HepG2 (cell line): ENCODE results near the gene IMP3. TPM values are rescaled to one million over a fixed set of nuclear protein-coding genes. Genes with fewer than 3 reads are reported as not detected.
A peak's percentile ranks its signal among the peaks of the same experiment; 100 is the strongest.

ENCODE experiments used
- ETV5 ChIP-seq: IDR thresholded peaks from 2 replicates; pipeline ENCODE4 v1.6.1; 2018; ENCODE audit warnings: missing biosample characterization, missing genetic modification reagents, inconsistent platforms, borderline replicate concordance
- FOSL2 ChIP-seq: sonication (generic); formaldehyde crosslinking; IDR thresholded peaks from 2 replicates; pipeline ENCODE4 v1.4.0; 2020; ENCODE audit warnings: missing genetic modification reagents
- GATAD2A ChIP-seq: IDR thresholded peaks from 2 replicates; pipeline ENCODE4 v1.6.1; 2016
- RXRA ChIP-seq: sonication (generic); formaldehyde crosslinking; IDR thresholded peaks from 2 replicates; pipeline ENCODE4 v1.5.1; 2020; ENCODE audit warnings: missing genetic modification reagents
- SOX5 ChIP-seq: IDR thresholded peaks from 2 replicates; pipeline ENCODE4 v1.6.1; 2016; ENCODE audit warnings: borderline replicate concordance
- SP4 ChIP-seq: sonication (generic); formaldehyde crosslinking; IDR thresholded peaks from 2 replicates; pipeline ENCODE4 v1.8.1; 2023; ENCODE audit warnings: mild to moderate bottlenecking, missing genetic modification reagents
- SYNCRIP ChIP-seq: fragments of 200-400 bp; formaldehyde crosslinking; IDR thresholded peaks from 2 replicates; pipeline ENCODE4 v1.6.1; 2018; ENCODE audit warnings: mild to moderate bottlenecking, low read depth, low read length; ENCODE audit not compliant: insufficient read depth
- TBP ChIP-seq: sonication (generic); formaldehyde crosslinking; IDR thresholded peaks from 2 replicates; pipeline ENCODE4 v1.5.0; 2020; ENCODE audit warnings: missing genetic modification reagents
- WIZ ChIP-seq: sonication (generic); formaldehyde crosslinking; IDR thresholded peaks from 2 replicates; pipeline ENCODE4 v1.5.1; 2020; ENCODE audit warnings: mild to moderate bottlenecking, missing genetic modification reagents
- ZNF143 ChIP-seq: sonication (generic); formaldehyde crosslinking; IDR thresholded peaks from 2 replicates; pipeline ENCODE4 v1.4.0; 2020; ENCODE audit warnings: missing genetic modification reagents
- ZNF282 ChIP-seq: fragments of 450-650 bp; IDR thresholded peaks from 2 replicates; pipeline ENCODE4 v1.6.1; 2018; ENCODE audit not compliant: partially characterized antibody
- ZNF407 ChIP-seq: sonication (generic); formaldehyde crosslinking; IDR thresholded peaks from one replicate; pipeline ENCODE4 v1.5.1; 2020; ENCODE audit warnings: mild to moderate bottlenecking, missing genetic modification reagents; ENCODE audit errors: not compliant biosample characterization
- polyA plus RNA-seq, 8 experiments: library from polyadenylated mRNA; depleted of rRNA in 3 of 8; stranded (reverse) in 7 of 8; unstranded in 1 of 8; fragments of >200 nt; fragmentation: Illumina TruSeq in 4 of 8; extraction: Trizol in 4 of 8; gene quantifications; 2 replicates each; pipeline versions ENCODE4 v1.2.1 to v1.2.3, GENCODE V29; 2011 to 2016; ENCODE audit warnings: low read depth in 4 of 8, missing spikeins in 1 of 8, mixed read lengths in 1 of 8; ENCODE audit not compliant: insufficient read depth in 1 of 8
- total RNA-seq, 5 experiments: library from RNA; depleted of rRNA; stranded (reverse); fragments of >200 nt; fragmentation: Illumina TruSeq; extraction: Trizol; gene quantifications; 2 replicates each; pipeline ENCODE4 v1.2.3, GENCODE V29; 2016; ENCODE audit warnings: low read depth in 1 of 5
- TF ChIP-seq, protein P1 (sequence below): sonication (generic); formaldehyde crosslinking; conservative IDR thresholded peaks from 2 replicates; pipeline ENCODE4 v1.8.0; 2022; ENCODE audit warnings: missing genetic modification reagents
- TF ChIP-seq, protein P2 (sequence below): sonication (generic); formaldehyde crosslinking; IDR thresholded peaks from 2 replicates; pipeline ENCODE4 v1.4.0; 2020; ENCODE audit warnings: missing genetic modification reagents

IMP3 gene
- total and polyA plus RNA-seq, 2 of the 13 experiments (the other 11 are each of a cell fraction or from before 2014, with no cell fraction given) = 38.3 to 143 TPM

DNA sequence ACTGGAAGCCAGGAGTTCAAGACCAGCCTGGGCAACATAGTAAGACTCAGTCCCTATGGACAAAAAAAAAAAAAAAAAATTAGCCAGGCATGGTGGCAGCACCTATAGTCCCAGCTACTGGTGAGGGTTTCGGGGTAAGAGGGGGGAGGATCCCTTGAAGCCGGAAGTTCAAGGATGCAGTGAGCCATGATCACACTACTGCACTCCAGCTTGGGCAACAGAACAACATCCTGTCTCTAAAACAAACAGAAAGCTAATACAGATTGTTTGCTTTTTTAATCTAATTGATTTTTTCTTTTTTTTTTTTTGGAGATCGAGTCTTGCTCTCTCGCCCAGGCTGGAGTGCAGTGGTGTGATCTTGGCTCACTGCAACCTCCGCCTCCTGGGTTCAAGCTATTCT, 1.6 kb upstream of the IMP3 start (continued):
- TF ChIP-seq ETV5 (peak; percentile 86; the same call in 1 of the 2 replicates), SOX5 (CRISPR knock-in tag) (peak; percentile 35; the same call in 1 of the 2 replicates), TBP (CRISPR knock-in tag) (no peak), FOSL2 (CRISPR knock-in tag) (0 out of 2 replicates have a peak, but pooled peaks have one; percentile 9), ZNF143 (no peak), ZNF282 (no peak), SYNCRIP (no peak), RXRA (no peak), WIZ (CRISPR knock-in tag) (no peak), GATAD2A (peak; percentile 34; the same call in 1 of the 2 replicates), SP4 (CRISPR knock-in tag) (no peak), ZNF407 (CRISPR knock-in tag) (no peak)
- TF ChIP-seq, protein P1, sequence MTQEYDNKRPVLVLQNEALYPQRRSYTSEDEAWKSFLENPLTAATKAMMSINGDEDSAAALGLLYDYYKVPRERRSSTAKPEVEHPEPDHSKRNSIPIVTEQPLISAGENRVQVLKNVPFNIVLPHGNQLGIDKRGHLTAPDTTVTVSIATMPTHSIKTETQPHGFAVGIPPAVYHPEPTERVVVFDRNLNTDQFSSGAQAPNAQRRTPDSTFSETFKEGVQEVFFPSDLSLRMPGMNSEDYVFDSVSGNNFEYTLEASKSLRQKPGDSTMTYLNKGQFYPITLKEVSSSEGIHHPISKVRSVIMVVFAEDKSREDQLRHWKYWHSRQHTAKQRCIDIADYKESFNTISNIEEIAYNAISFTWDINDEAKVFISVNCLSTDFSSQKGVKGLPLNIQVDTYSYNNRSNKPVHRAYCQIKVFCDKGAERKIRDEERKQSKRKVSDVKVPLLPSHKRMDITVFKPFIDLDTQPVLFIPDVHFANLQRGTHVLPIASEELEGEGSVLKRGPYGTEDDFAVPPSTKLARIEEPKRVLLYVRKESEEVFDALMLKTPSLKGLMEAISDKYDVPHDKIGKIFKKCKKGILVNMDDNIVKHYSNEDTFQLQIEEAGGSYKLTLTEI (CRISPR knock-in tag) = no peak
- TF ChIP-seq, protein P2, sequence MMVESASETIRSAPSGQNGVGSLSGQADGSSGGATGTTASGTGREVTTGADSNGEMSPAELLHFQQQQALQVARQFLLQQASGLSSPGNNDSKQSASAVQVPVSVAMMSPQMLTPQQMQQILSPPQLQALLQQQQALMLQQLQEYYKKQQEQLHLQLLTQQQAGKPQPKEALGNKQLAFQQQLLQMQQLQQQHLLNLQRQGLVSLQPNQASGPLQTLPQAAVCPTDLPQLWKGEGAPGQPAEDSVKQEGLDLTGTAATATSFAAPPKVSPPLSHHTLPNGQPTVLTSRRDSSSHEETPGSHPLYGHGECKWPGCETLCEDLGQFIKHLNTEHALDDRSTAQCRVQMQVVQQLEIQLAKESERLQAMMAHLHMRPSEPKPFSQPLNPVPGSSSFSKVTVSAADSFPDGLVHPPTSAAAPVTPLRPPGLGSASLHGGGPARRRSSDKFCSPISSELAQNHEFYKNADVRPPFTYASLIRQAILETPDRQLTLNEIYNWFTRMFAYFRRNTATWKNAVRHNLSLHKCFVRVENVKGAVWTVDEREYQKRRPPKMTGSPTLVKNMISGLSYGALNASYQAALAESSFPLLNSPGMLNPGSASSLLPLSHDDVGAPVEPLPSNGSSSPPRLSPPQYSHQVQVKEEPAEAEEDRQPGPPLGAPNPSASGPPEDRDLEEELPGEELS (CRISPR knock-in tag) = peak; percentile 75
